ENCODE results near the gene DAB2IP. TPM values are rescaled to one million over a fixed set of nuclear protein-coding genes. Genes with fewer than 3 reads are reported as not detected.
A peak's percentile ranks its signal among the peaks of the same experiment; 100 is the strongest.
"Not testable (repeated sequence)": the region's sequence is repeated elsewhere in the genome, so short reads cannot be mapped to it uniquely, and the experiment has no call there.

The DAB2IP gene
- total RNA-seq, 1 donor from 2014 or later, result 44.7 TPM

GRCh38 chr9:121728916-121729315, 77.5 kb downstream of the DAB2IP start:
- ATAC-seq (ENCODE audit: poor library complexity), result no peak
- intact Hi-C loops (cut with DNase I), result no loop called here
- no peak for DNase-seq

GRCh38 chr9:121729769-121730562, 78.5 kb downstream of the DAB2IP start:
- ATAC-seq (ENCODE audit: poor library complexity) (no peak), DNase-seq (no peak)
- intact Hi-C loops (cut with DNase I), result no loop called here

GRCh38 chr9:121731090-121731489, 79.7 kb downstream of the DAB2IP start:
- ATAC-seq (ENCODE audit: poor library complexity) (no peak), DNase-seq (no peak)
- intact Hi-C loops (cut with DNase I), result no loop called here

- no peak for ATAC-seq (ENCODE audit: poor library complexity)
- intact Hi-C loops (cut with DNase I), result no loop called here
- no peak for DNase-seq
Measured at GRCh38 chr9:121731919-121732318, 80.5 kb downstream of the DAB2IP start.

GRCh38 chr9:121732389-121732788, 81.0 kb downstream of the DAB2IP start:
- intact Hi-C loops (cut with DNase I), result no loop called here
- no peak for DNase-seq
- ATAC-seq (ENCODE audit: poor library complexity), result no peak

- DNase-seq (no peak), ATAC-seq (ENCODE audit: poor library complexity) (no peak)
- intact Hi-C loops (cut with DNase I), result no loop called here
Measured at GRCh38 chr9:121732886-121733285, 81.5 kb downstream of the DAB2IP start.

GRCh38 chr9:121734465-121734864, 83.0 kb downstream of the DAB2IP start:
- DNase-seq, result no peak
- no peak for ATAC-seq (ENCODE audit: poor library complexity)
- intact Hi-C loops (cut with DNase I), result no loop called here

GRCh38 chr9:121735065-121735792, 83.8 kb downstream of the DAB2IP start:
- ATAC-seq (ENCODE audit: poor library complexity) (peak; percentile 28), DNase-seq (no peak)
- intact Hi-C loops (cut with DNase I), result no loop called here

- intact Hi-C loops (cut with DNase I), result no loop called here
- peak; percentile 82 for ATAC-seq (ENCODE audit: poor library complexity)
- peak; percentile 89 for DNase-seq
Measured at GRCh38 chr9:121735793-121736770, 84.6 kb downstream of the DAB2IP start.

- ATAC-seq (ENCODE audit: poor library complexity), result peak; percentile 41
- intact Hi-C loops (cut with DNase I), result no loop called here
- peak; percentile 68 for DNase-seq
Measured at GRCh38 chr9:121736934-121737462, 85.6 kb downstream of the DAB2IP start.

GRCh38 chr9:121737481-121737931, 86.1 kb downstream of the DAB2IP start:
- DNase-seq, result no peak
- no peak for ATAC-seq (ENCODE audit: poor library complexity)
- intact Hi-C loops (cut with DNase I), result no loop called here

GRCh38 chr9:121738411-121738810, 87.0 kb downstream of the DAB2IP start:
- DNase-seq (no peak), ATAC-seq (ENCODE audit: poor library complexity) (no peak)
- intact Hi-C loops (cut with DNase I), result no loop called here

- ATAC-seq (ENCODE audit: poor library complexity), result no peak
- intact Hi-C loops (cut with DNase I), result no loop called here
Measured at GRCh38 chr9:121738968-121739367, 87.5 kb downstream of the DAB2IP start.

GRCh38 chr9:121739971-121740370, 88.5 kb downstream of the DAB2IP start:
- no peak for ATAC-seq (ENCODE audit: poor library complexity)
- no peak for DNase-seq

More at GRCh38 chr9:121738968-121739367, 87.5 kb downstream of the DAB2IP start:
- no peak for DNase-seq

GRCh38 chr9:121741228-121741918, 89.9 kb downstream of the DAB2IP start:
- intact Hi-C loops (cut with DNase I), result no loop called here
- ATAC-seq (ENCODE audit: poor library complexity), result no peak
- no peak for DNase-seq

More at GRCh38 chr9:121739971-121740370, 88.5 kb downstream of the DAB2IP start:
- intact Hi-C loops (cut with DNase I), result no loop called here

GRCh38 chr9:121741919-121742283, 90.5 kb downstream of the DAB2IP start:
- DNase-seq; intact Hi-C loops (cut with DNase I); ATAC-seq (ENCODE audit: poor library complexity): not testable (repeated sequence)

- ATAC-seq (ENCODE audit: poor library complexity) (no peak), DNase-seq (no peak)
- intact Hi-C loops (cut with DNase I), result no loop called here
Measured at GRCh38 chr9:121742923-121743322, 91.5 kb downstream of the DAB2IP start.

GRCh38 chr9:121743441-121744001, 92.1 kb downstream of the DAB2IP start:
- peak; percentile 92 for DNase-seq
- intact Hi-C loops (cut with DNase I), result no loop called here
- peak; percentile 93 for ATAC-seq (ENCODE audit: poor library complexity)
